HCT116 (cell line): Measurements from ENCODE around the gene TRA2A. TPM values are rescaled to one million over a fixed set of nuclear protein-coding genes. Genes with fewer than 3 reads are reported as not detected.

ENCODE experiments used
- ATAC-seq: fragments of 200-7000 bp; cut with Tn5 transposase; 2 replicates; pipeline ENCODE4 v1.9.1; 2020; ENCODE audit warnings: mild to moderate bottlenecking, moderate library complexity
- BruUV-seq: library from RNA; stranded (reverse); fragments of 400-500 nt; replicated peaks from 2 replicates; lab custom pipeline; 2021; lab: Mats Ljungman, UMichigan
- CTCF ChIA-PET: fragments of 300-600 bp; sonication (Branson Sonifier 250); formaldehyde crosslinking; loops from one replicate; lab custom pipeline; 2021; ENCODE audit warnings: antibody characterized with exemption; lab: Charles Lee
- POLR2A ChIA-PET: fragments of 300-600, 350-600 bp; sonication (Branson Sonifier 250); formaldehyde crosslinking; loops from one replicate; lab custom pipeline; 2021; ENCODE audit warnings: antibody characterized with exemption; lab: Charles Lee
- RAD21 ChIA-PET, 2 experiments: fragments of 300-600 bp; sonication (Branson Sonifier 250); formaldehyde crosslinking; loops; one replicate each; lab custom pipeline; 2023; ENCODE audit warnings: low total read pairs in 2 of 2; ENCODE audit not compliant: uncharacterized antibody in 2 of 2, unreplicated experiment in 2 of 2, low non-redundant PET in 1 of 2; lab: Charles Lee
- DNase-seq: peaks from one replicate; pipeline ENCODE4 v3.0.0-alpha.2; 2010; ENCODE audit warnings: low read depth, low spot score
- H2AFZ ChIP-seq: fragments of 200-600 bp; shearing (Covaris generic), sonication (generic); 2 replicates; pipeline ENCODE4 v1.6.1; 2017; ENCODE audit warnings: low read depth, mixed run types, mixed read lengths, antibody characterized with exemption, low read length; ENCODE audit not compliant: poor library complexity, severe bottlenecking
- H3K27ac ChIP-seq: 2 replicates; pipeline ENCODE4 v1.5.1; 2012; ENCODE audit warnings: low read depth, low read length
- H3K27me3 ChIP-seq: fragments of 200-600 bp; sonication (generic); 2 replicates; pipeline ENCODE4 v1.6.1; 2016; ENCODE audit warnings: mixed run types, low read length, mixed read lengths; ENCODE audit not compliant: insufficient read depth
- H3K36me3 ChIP-seq, 2 experiments: fragments of 200-500 bp in 1 of 2; fragments of 200-600 bp in 1 of 2; sonication (Bioruptor generic) in 1 of 2; sonication (generic) in 1 of 2; 2 replicates each; pipeline versions ENCODE4 v1.5.1 to v1.6.1; 2014 to 2016; ENCODE audit warnings: low read length in 2 of 2, inconsistent platforms in 1 of 2, mixed read lengths in 1 of 2, mixed run types in 1 of 2; ENCODE audit not compliant: insufficient read depth in 2 of 2, control insufficient read depth in 1 of 2
- H3K4me1 ChIP-seq, 2 experiments: fragments of 200-600 bp in 1 of 2; sonication (generic) in 1 of 2; 2 replicates each; pipeline versions ENCODE4 v1.5.1 to v1.6.1; 2012 to 2017; ENCODE audit warnings: low read length in 2 of 2, inconsistent platforms in 1 of 2, mild to moderate bottlenecking in 1 of 2, mixed read lengths in 1 of 2, mixed run types in 1 of 2, moderate library complexity in 1 of 2; ENCODE audit not compliant: insufficient read depth in 2 of 2, control insufficient read depth in 1 of 2
- H3K4me2 ChIP-seq: fragments of 200-600 bp; sonication (generic); 2 replicates; pipeline ENCODE4 v1.6.1; 2017; ENCODE audit warnings: mixed run types, low read length, mixed read lengths
- H3K4me3 ChIP-seq, 2 experiments: fragments of 200-600 bp in 1 of 2; sonication (generic) in 1 of 2; replicated peaks in 1 of 2; 2 replicates each; pipeline ENCODE4 v1.5.1; 2011 to 2016; ENCODE audit warnings: low read length in 2 of 2, control low read depth in 1 of 2, low read depth in 1 of 2, mild to moderate bottlenecking in 1 of 2, mixed read lengths in 1 of 2, mixed run types in 1 of 2
- H3K79me2 ChIP-seq: fragments of 200-600 bp; sonication (generic); 2 replicates; pipeline ENCODE4 v1.6.1; 2017; ENCODE audit warnings: mild to moderate bottlenecking, mixed run types, low read length, moderate library complexity, mixed read lengths; ENCODE audit not compliant: insufficient read depth
- H3K9ac ChIP-seq: fragments of 200-600 bp; sonication (generic); 2 replicates; pipeline ENCODE4 v1.6.1; 2016; ENCODE audit warnings: low read length, mixed read lengths
- H3K9me2 ChIP-seq: fragments of 200-600 bp; sonication (generic), shearing (Covaris generic); 2 replicates; pipeline ENCODE4 v1.6.1; 2017; ENCODE audit warnings: mixed run types, mild to moderate bottlenecking, moderate library complexity; ENCODE audit not compliant: insufficient read depth
- H3K9me3 ChIP-seq, 2 experiments: fragments of 200-500 bp in 1 of 2; fragments of 200-600 bp in 1 of 2; sonication (Bioruptor generic) in 1 of 2; sonication (generic) in 1 of 2; 2 replicates each; pipeline ENCODE4 v1.6.1; 2014 to 2017; ENCODE audit warnings: low read length in 2 of 2, mixed read lengths in 2 of 2, inconsistent platforms in 1 of 2, low read depth in 1 of 2, mild to moderate bottlenecking in 1 of 2, mixed run types in 1 of 2, moderate library complexity in 1 of 2; ENCODE audit not compliant: control insufficient read depth in 1 of 2, insufficient read depth in 1 of 2
- H4K20me1 ChIP-seq: fragments of 200-600 bp; sonication (generic), shearing (Covaris generic); 2 replicates; pipeline ENCODE4 v1.6.1; 2017; ENCODE audit warnings: mixed run types, mild to moderate bottlenecking, moderate library complexity; ENCODE audit not compliant: insufficient read depth
- CEBPB ChIP-seq: IDR thresholded peaks from 2 replicates; pipeline ENCODE4 v1.6.1; 2012; ENCODE audit warnings: low read depth
- JUND ChIP-seq: IDR thresholded peaks from 2 replicates; pipeline ENCODE4 v1.6.1; 2012
- MAX ChIP-seq: IDR thresholded peaks from 2 replicates; pipeline ENCODE4 v1.6.1; 2012
- REST ChIP-seq: IDR thresholded peaks from 2 replicates; pipeline ENCODE4 v1.6.1; 2012; ENCODE audit warnings: low read depth
- SIN3A ChIP-seq: IDR thresholded peaks from 2 replicates; pipeline ENCODE4 v1.6.1; 2012; ENCODE audit warnings: low read depth
- SP1 ChIP-seq: IDR thresholded peaks from 2 replicates; pipeline ENCODE4 v1.6.1; 2012; ENCODE audit warnings: low read depth
- TCF7L2 ChIP-seq: IDR thresholded peaks from 2 replicates; pipeline ENCODE4 v1.7.0; 2011; ENCODE audit warnings: borderline replicate concordance, inconsistent platforms; ENCODE audit not compliant: insufficient read depth, insufficient read length; ENCODE audit errors: extremely low read depth
- intact Hi-C: fragments of 100-400 bp; cut with micrococcal nuclease; formaldehyde crosslinking; loops from 2 replicates; pipeline ENCODE4 v1.10.0; 2022
- total RNA-seq: library from RNA; stranded (reverse); gene quantifications from one replicate; pipeline ENCODE4 v1.2.1, GENCODE V29; 2021; ENCODE audit not compliant: unreplicated experiment

The TRA2A gene
- total RNA-seq, 1 experiment from 2014 or later: 122 TPM

- ATAC-seq (no peak), DNase-seq (no peak)
- Histone ChIP-seq H3K36me3 (peaks cover 0 to 9% of the 10 kb centered on the region in 2 experiments; a peak in 3 of 4 replicates), H3K9ac (peak overlapping the region; percentile 92), H3K4me3 (peak overlapping the region; percentile 75 to 77), H3K79me2 (peaks cover 86% of the 10 kb centered on the region), H3K4me2 (peak overlapping the region; percentile 93), H4K20me1 (peaks cover 8% of the 10 kb centered on the region; the same call in 1 of the 2 replicates), H2AFZ (no peak overlapping the region), H3K27me3 (no peaks in the 10 kb centered on the region), H3K27ac (peak overlapping the region; percentile 97), H3K4me1 (peaks cover 56 to 64% of the 10 kb centered on the region in 2 experiments), H3K9me2 (no peaks in the 10 kb centered on the region)
- POLR2A ChIA-PET: no interaction called here
- no TSS peak for BruUV-seq
- intact Hi-C loops: no loop called here
- RAD21 ChIA-PET: no interaction called here
- no peak for TF ChIP-seq MAX
- no peak for TF ChIP-seq SP1
- no peak for TF ChIP-seq TCF7L2
- no peak for TF ChIP-seq REST
- no peak for TF ChIP-seq JUND
- no peak for TF ChIP-seq SIN3A
- no peak for TF ChIP-seq CEBPB
- TF ChIP-seq, all 23 proteins: peak for 0
- no peaks in the 10 kb centered on the region for H3K9me3 ChIP-seq
- CTCF ChIA-PET: no interaction called here
These were observed 63.1 kb downstream of the TRA2A start for GRCh38 chr7:23468526-23469149.
